A549 (cell line): ENCODE data around the gene JARID2. TPM values are rescaled to one million over a fixed set of nuclear protein-coding genes. Genes with fewer than 3 reads are reported as not detected.

ENCODE experiments used
- ATAC-seq, 2 experiments: fragments of 200-7000 bp in 1 of 2; fragments of >200 bp in 1 of 2; cut with Nextera tagmentation in 1 of 2; cut with Tn5 transposase in 1 of 2; 3 replicates each; pipeline versions ENCODE4 v1.8.0 to v1.9.1; 2018 to 2020; ENCODE audit warnings: mild to moderate bottlenecking in 1 of 2, moderate library complexity in 1 of 2
- CTCF ChIA-PET: fragments of 300-600 bp; sonication (Branson Sonifier 250); formaldehyde crosslinking; extraction: SDS; loops from one replicate; lab custom pipeline; 2021; ENCODE audit warnings: antibody characterized with exemption, inconsistent platforms; lab: Yijun Ruan, JAX
- POLR2A ChIA-PET: fragments of 350-600 bp; formaldehyde crosslinking; extraction: SDS; loops from one replicate; lab custom pipeline; 2021; ENCODE audit warnings: antibody characterized with exemption, inconsistent platforms; lab: Yijun Ruan, JAX
- DNase-seq, 2 experiments: peaks; one replicate each; pipeline versions ENCODE4 v3.0.0 to v3.0.0-alpha.2; 2011 to 2016; ENCODE audit warnings: low read depth in 1 of 2, low spot score in 1 of 2
- FAIRE-seq: peaks from 2 replicates; lab custom pipeline; 2011; peaks lifted over from hg19 to GRCh38; lab: Jason Lieb, UNC
- H3K27ac ChIP-seq, 2 experiments: fragments of >200 bp; sonication (Bioruptor Twin); formaldehyde crosslinking; 3 replicates each; pipeline ENCODE4 v1.5.1; 2016 to 2017
- H3K4me1 ChIP-seq: fragments of >200 bp; sonication (Bioruptor Twin); formaldehyde crosslinking; 3 replicates; pipeline ENCODE4 v1.6.1; 2016
- H3K4me2 ChIP-seq: fragments of >200 bp; sonication (Bioruptor Twin); formaldehyde crosslinking; 3 replicates; pipeline ENCODE4 v1.6.1; 2016
- H3K4me3 ChIP-seq: fragments of >200 bp; sonication (Bioruptor Twin); formaldehyde crosslinking; 3 replicates; pipeline ENCODE4 v1.5.1; 2016
- H3K9me3 ChIP-seq: fragments of >200 bp; sonication (Bioruptor Twin); formaldehyde crosslinking; 3 replicates; pipeline ENCODE4 v1.6.1; 2016
- ATOH8 ChIP-seq: fragments of 250-450 bp; sonication (Bioruptor Pico); IDR thresholded peaks from 2 replicates; pipeline ENCODE4 v1.5.0; 2020; ENCODE audit warnings: low read depth, mild to moderate bottlenecking, moderate library complexity
- CHD2 ChIP-seq: fragments of 150-350 bp; IDR thresholded peaks from 2 replicates; pipeline ENCODE4 v1.6.1; 2014; ENCODE audit warnings: low read length; ENCODE audit not compliant: partially characterized antibody
- E2F6 ChIP-seq: IDR thresholded peaks from 2 replicates; pipeline ENCODE4 v1.6.1; 2012; ENCODE audit warnings: low read depth, borderline replicate concordance
- FOSB ChIP-seq: fragments of 250-450 bp; sonication (Bioruptor Pico); IDR thresholded peaks from 2 replicates; pipeline ENCODE4 v1.5.0; 2020; ENCODE audit warnings: mild to moderate bottlenecking, moderate library complexity
- FOSL2 ChIP-seq, 2 experiments: fragments of 450-650 bp in 1 of 2; fragments of >200 bp in 1 of 2; sonication (Bioruptor Twin) in 1 of 2; formaldehyde crosslinking; IDR thresholded peaks; 2 replicates each; pipeline versions ENCODE4 v1.5.0 to v1.6.1; 2016 to 2020; ENCODE audit warnings: mild to moderate bottlenecking in 1 of 2, moderate library complexity in 1 of 2
- GATA3 ChIP-seq: IDR thresholded peaks from 2 replicates; pipeline ENCODE4 v1.6.1; 2012; ENCODE audit warnings: borderline replicate concordance
- HOXB13 ChIP-seq: fragments of 250-450 bp; sonication (Bioruptor Pico); IDR thresholded peaks from 2 replicates; pipeline ENCODE4 v1.5.0; 2020; ENCODE audit warnings: low read depth, mild to moderate bottlenecking, moderate library complexity
- JUN ChIP-seq, 2 experiments: fragments of >200 bp; sonication (Bioruptor Twin); formaldehyde crosslinking; IDR thresholded peaks; 2 replicates in 1 of 2; 3 replicates in 1 of 2; pipeline ENCODE4 v1.6.1; 2016 to 2017
- KDM1A ChIP-seq: fragments of 200-600 bp; sonication (generic); IDR thresholded peaks from 2 replicates; pipeline ENCODE4 v1.6.1; 2016; ENCODE audit warnings: low read depth, mild to moderate bottlenecking
- KDM5A ChIP-seq: fragments of 200-600 bp; sonication (generic); IDR thresholded peaks from 2 replicates; pipeline ENCODE4 v1.6.1; 2016; ENCODE audit warnings: antibody characterized with exemption, mild to moderate bottlenecking
- MAX ChIP-seq: IDR thresholded peaks from 2 replicates; pipeline ENCODE4 v1.6.1; 2012
- NFE2L2 ChIP-seq: fragments of 150-350 bp; conservative IDR thresholded peaks from 2 replicates; pipeline ENCODE4 v1.6.1; 2014; ENCODE audit warnings: low read length
- PBX3 ChIP-seq: IDR thresholded peaks from 2 replicates; pipeline ENCODE4 v1.6.1; 2012
- POLR2A ChIP-seq: IDR thresholded peaks from 2 replicates; pipeline ENCODE4 v1.6.1; 2012; ENCODE audit warnings: mild to moderate bottlenecking, low read length
- POLR2AphosphoS2 ChIP-seq: conservative IDR thresholded peaks from 2 replicates; pipeline ENCODE4 v1.6.1; 2012; ENCODE audit warnings: low read length, improper control_type of control experiment, inconsistent platforms
- RAD21 ChIP-seq, 2 experiments: fragments of >200 bp in 1 of 2; sonication (Bioruptor Twin) in 1 of 2; formaldehyde crosslinking in 1 of 2; IDR thresholded peaks in 1 of 2; conservative IDR thresholded peaks in 1 of 2; 2 replicates in 1 of 2; 3 replicates in 1 of 2; pipeline ENCODE4 v1.6.1; 2012 to 2018; ENCODE audit warnings: inconsistent platforms in 1 of 2
- RARB ChIP-seq: fragments of 250-450 bp; sonication (Bioruptor Pico); IDR thresholded peaks from 2 replicates; pipeline ENCODE4 v1.8.0; 2021; ENCODE audit warnings: mild to moderate bottlenecking, moderate library complexity
- RCOR1 ChIP-seq: fragments of 150-350 bp; IDR thresholded peaks from 2 replicates; pipeline ENCODE4 v1.6.1; 2014; ENCODE audit warnings: antibody characterized with exemption, low read length, low read depth
- REST ChIP-seq: fragments of 200-600 bp; sonication (generic); IDR thresholded peaks from 2 replicates; pipeline ENCODE4 v1.6.1; 2016; ENCODE audit warnings: antibody characterized with exemption, mild to moderate bottlenecking, moderate library complexity
- SMC3 ChIP-seq: fragments of >200 bp; sonication (Bioruptor Twin); formaldehyde crosslinking; IDR thresholded peaks from 3 replicates; pipeline ENCODE4 v1.6.1; 2018; ENCODE audit warnings: inconsistent platforms
- TFCP2L1 ChIP-seq: fragments of 250-450 bp; sonication (Bioruptor Pico); IDR thresholded peaks from 2 replicates; pipeline ENCODE4 v1.5.0; 2021; ENCODE audit warnings: mild to moderate bottlenecking
- TP53 ChIP-seq: fragments of 250-450 bp; sonication (Bioruptor Pico); IDR thresholded peaks from 2 replicates; pipeline ENCODE4 v1.5.0; 2021; ENCODE audit warnings: mild to moderate bottlenecking, moderate library complexity
- ZNF302 ChIP-seq: fragments of 250-450 bp; sonication (Bioruptor Pico); IDR thresholded peaks from 2 replicates; pipeline ENCODE4 v1.9.0; 2021; ENCODE audit warnings: inconsistent platforms, mild to moderate bottlenecking, moderate library complexity
- ZSCAN20 ChIP-seq: fragments of 250-450 bp; sonication (Bioruptor Pico); IDR thresholded peaks from 2 replicates; pipeline ENCODE4 v1.8.0; 2022; ENCODE audit warnings: mild to moderate bottlenecking, moderate library complexity
- WGBS: methylation state at CpG from one replicate; pipeline ENCODE4 v1.1.6; 2017; ENCODE audit errors: missing lambda C conversion rate; 5-methylcytosine and 5-hydroxymethylcytosine counted together
- polyA plus RNA-seq, 4 experiments: library from polyadenylated mRNA; depleted of rRNA in 3 of 4; stranded (reverse); fragments of >200 nt; fragmentation: RNase III in 1 of 4; extraction: RNeasy Plus Mini Kit Qiagen cat#74134 plus additional on column Dnase treatment in 1 of 4; gene quantifications; 2 replicates in 3 of 4; 3 replicates in 1 of 4; pipeline ENCODE4 v1.2.3, GENCODE V29; 2011 to 2017

The JARID2 gene
- polyA plus RNA-seq, 2 of the 4 experiments (the other 2 are of a cell fraction): 7.8 to 8.3 TPM

GRCh38 chr6:15304337-15305042, 58.6 kb downstream of the JARID2 start:
- Histone ChIP-seq H3K4me2 (no peak overlapping the region), H3K9me3 (no peaks in the 10 kb centered on the region), H3K27ac (no peak overlapping the region), H3K4me1 (peaks cover 26% of the 10 kb centered on the region), H3K4me3 (no peak overlapping the region)
- 80% methylated on average over 4 of the region's 4 CpGs for WGBS
- ChIA-PET CTCF (interaction anchor here (0.7 kb wide), 1 partner anchor 978 kb away, joined by 3 read pairs; no protein-coding TSS in a partner anchor), POLR2A (no interaction called here)
- TF ChIP-seq FOSL2 (IDR thresholded peaks at IDR 0.05) (no peak), FOSL2 (CRISPR knock-in tag; IDR thresholded peaks at IDR 0.05) (no peak), PBX3 (no peak), CHD2 (no peak), RCOR1 (no peak), FOSB (no peak), RARB (no peak), REST (no peak), RAD21 (conservative IDR thresholded peaks at IDR 0.05 in 1 of 2, IDR thresholded peaks at IDR 0.05 in 1 of 2) (no peak), ZSCAN20 (CRISPR knock-in tag) (no peak), KDM5A (no peak), ATOH8 (CRISPR knock-in tag) (no peak), ZNF302 (CRISPR knock-in tag) (no peak), NFE2L2 (no peak), GATA3 (no peak), POLR2A (no peak)
- FAIRE-seq: no peak
- ATAC-seq: no peak
- DNase-seq: no peak

- no peak for ATAC-seq
- H3K4me2 ChIP-seq: no peak overlapping the region
- FAIRE-seq: no peak
- no peak for TF ChIP-seq KDM1A
- TF ChIP-seq JUN (IDR thresholded peaks at IDR 0.05): no peak
- no peak for TF ChIP-seq E2F6
- TF ChIP-seq POLR2AphosphoS2: no peak
- TF ChIP-seq HOXB13 (CRISPR knock-in tag): no peak
- TF ChIP-seq TFCP2L1 (CRISPR knock-in tag): no peak
- no peak for TF ChIP-seq SMC3
- no peak for TF ChIP-seq MAX
- no peak for TF ChIP-seq TP53 (CRISPR knock-in tag)
- ChIA-PET CTCF (interaction anchor here (0.8 kb wide), 1 partner anchor 51 kb away, joined by 3 read pairs; no protein-coding TSS in a partner anchor), POLR2A (no interaction called here)
- no peak overlapping the region for H3K4me3 ChIP-seq
- no peak overlapping the region for H3K27ac ChIP-seq
- DNase-seq: no peak
- peaks cover 18% of the 10 kb centered on the region for H3K4me1 ChIP-seq
- no peaks in the 10 kb centered on the region for H3K9me3 ChIP-seq
Measured at GRCh38 chr6:15305496-15305895, 59.6 kb downstream of the JARID2 start.
